CD4-positive, alpha-beta memory T cell (primary cell): ENCODE results near the gene GJC1. TPM values are rescaled to one million over a fixed set of nuclear protein-coding genes. Genes with fewer than 3 reads are reported as not detected.

Source experiments
- CTCF ChIA-PET: fragments of 350-600 bp; sonication (Branson Sonifier 250); formaldehyde crosslinking; loops from one replicate; lab custom pipeline; 2021; ENCODE audit warnings: inconsistent platforms; ENCODE audit not compliant: partially characterized antibody; lab: Charles Lee
- POLR2A ChIA-PET: fragments of 350-600 bp; sonication (Branson Sonifier 250); formaldehyde crosslinking; loops from one replicate; lab custom pipeline; 2021; ENCODE audit not compliant: partially characterized antibody; lab: Charles Lee
- DNase-seq, 5 donors: peaks; one replicate each; pipeline versions ENCODE4 v3.0.0 to v3.0.0-alpha.2; 2020 to 2022; ENCODE audit warnings: mixed read lengths in 1 of 5
- H3K27ac ChIP-seq: one replicate; pipeline ENCODE4 v1.7.0; 2013; ENCODE audit warnings: low read depth, low read length
- H3K27me3 ChIP-seq: 2 replicates; pipeline ENCODE4 v1.7.0; 2013; ENCODE audit warnings: mild to moderate bottlenecking, low read length, moderate library complexity; ENCODE audit not compliant: insufficient read depth
- H3K36me3 ChIP-seq: 2 replicates; pipeline ENCODE4 v1.7.0; 2013; ENCODE audit warnings: mild to moderate bottlenecking, low read length, moderate library complexity; ENCODE audit not compliant: insufficient read depth
- H3K4me1 ChIP-seq: 2 replicates; pipeline ENCODE4 v1.7.0; 2013; ENCODE audit warnings: mild to moderate bottlenecking, low read length, moderate library complexity; ENCODE audit not compliant: insufficient read depth
- H3K4me3 ChIP-seq, 2 donors: one replicate each; pipeline ENCODE4 v1.7.0; 2013; ENCODE audit warnings: low read length in 2 of 2, mild to moderate bottlenecking in 1 of 2
- H3K9me3 ChIP-seq, 2 donors: one replicate each; pipeline ENCODE4 v1.7.0; 2013; ENCODE audit warnings: low read length in 2 of 2, control low read depth in 1 of 2; ENCODE audit not compliant: control insufficient read depth in 1 of 2
- H3K27ac Mint-ChIP-seq, 7 donors: one replicate each; pipeline ENCODE4 v1.8.0; 2020 to 2021; ENCODE audit warnings: mixed read lengths in 7 of 7, mild to moderate bottlenecking in 6 of 7, inconsistent platforms in 3 of 7, moderate library complexity in 3 of 7
- H3K27me3 Mint-ChIP-seq, 2 donors: one replicate each; pipeline ENCODE4 v1.8.0; 2020 to 2021; ENCODE audit warnings: mixed read lengths in 2 of 2
- H3K36me3 Mint-ChIP-seq, 2 donors: one replicate each; pipeline ENCODE4 v1.8.0; 2020 to 2021; ENCODE audit warnings: mixed read lengths in 2 of 2, inconsistent platforms in 1 of 2, mild to moderate bottlenecking in 1 of 2
- H3K4me1 Mint-ChIP-seq, 4 donors: one replicate each; pipeline ENCODE4 v1.8.0; 2020 to 2021; ENCODE audit warnings: mixed read lengths in 4 of 4, mild to moderate bottlenecking in 1 of 4
- H3K4me3 Mint-ChIP-seq, 8 donors: one replicate each; pipeline ENCODE4 v1.8.0; 2020 to 2021; ENCODE audit warnings: mixed read lengths in 8 of 8, mild to moderate bottlenecking in 7 of 8, moderate library complexity in 6 of 8, inconsistent platforms in 3 of 8
- H3K9me3 Mint-ChIP-seq, 8 donors: one replicate each; pipeline ENCODE4 v1.8.0; 2020 to 2021; ENCODE audit warnings: mixed read lengths in 8 of 8, mild to moderate bottlenecking in 5 of 8, inconsistent platforms in 3 of 8, moderate library complexity in 1 of 8
- intact Hi-C: fragments of 100-400 bp; cut with micrococcal nuclease; formaldehyde crosslinking; loops from one replicate; pipeline ENCODE4 v1.15.1; 2023
- polyA plus RNA-seq, 2 donors: library from polyadenylated mRNA; unstranded; fragments of 300-500 nt; fragmentation: Illumina TruSeq; gene quantifications; one replicate each; pipeline ENCODE4 v1.2.3, GENCODE V29; 2021
- total RNA-seq, 2 experiments: library from RNA; stranded (reverse); gene quantifications; one replicate each; pipeline ENCODE4 v1.2.3, GENCODE V29; 2021

The GJC1 gene
- total and polyA plus RNA-seq, 4 experiments from 2014 or later: not detected

DNA sequence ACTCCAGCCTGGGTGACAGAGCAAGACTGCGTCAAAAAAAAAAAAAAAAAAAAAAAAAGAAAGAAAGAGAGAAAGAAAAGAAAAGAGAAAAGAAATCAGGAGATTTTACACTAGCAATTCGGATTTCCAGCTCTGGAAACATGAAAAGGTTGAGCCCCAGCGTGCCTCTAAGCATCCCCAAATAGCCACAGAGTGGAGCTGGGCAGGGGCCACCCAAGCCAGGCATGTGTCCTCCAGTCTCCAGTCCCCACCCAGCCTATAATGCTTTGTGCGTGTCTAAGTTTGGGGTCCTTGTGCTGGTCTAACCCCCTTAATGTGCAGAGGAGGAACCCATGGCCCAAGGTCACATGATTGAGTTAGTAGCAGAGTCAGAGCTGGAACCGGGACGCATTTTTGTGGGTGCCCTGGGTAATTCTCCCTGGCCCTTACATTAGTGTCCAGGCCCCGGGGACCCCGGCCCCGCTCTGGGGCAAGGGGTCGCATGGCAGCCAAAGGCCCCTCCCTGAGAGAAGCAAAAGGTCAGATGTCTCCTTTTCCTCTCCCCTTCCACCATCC, 51.4 kb downstream of the GJC1 start:
- Mint-ChIP-seq H3K36me3 (no peaks in the 10 kb centered on the region), H3K27ac (peak overlapping the region in 2 of 7 donors; percentile 38 to 48), H3K4me3 (peak overlapping the region in 7 of 8 donors; percentile 33 to 81 (median 61)), H3K27me3 (peaks cover 1 to 6% of the 10 kb centered on the region in 2 donors), H3K4me1 (peaks cover 5 to 21% (median 9%) of the 10 kb centered on the region in 4 donors), H3K9me3 (no peaks in the 10 kb centered on the region)
- H3K4me1 ChIP-seq: peaks cover 18% of the 10 kb centered on the region
- H3K27me3 ChIP-seq: no peaks in the 10 kb centered on the region
- ChIA-PET POLR2A (interaction anchor here (1.1 to 1.9 kb wide), 2 partner anchors 282 to 383 kb away, joined by 3 to 6 read pairs; partner anchors contain the start of genes HEXIM2 and NMT1), CTCF (interaction anchor here (0.7 to 11.7 kb wide), 15 partner anchors 16 to 362 kb away, joined by 3 to 263 read pairs (median 4); partner anchors contain the start of genes ACBD4 and EFTUD2)
- DNase-seq: no peak
- H3K36me3 ChIP-seq: no peaks in the 10 kb centered on the region
- no peak overlapping the region for H3K27ac ChIP-seq
- intact Hi-C loops: loop anchor here (1.0 to 5.0 kb wide), 3 partner anchors 87 to 419 kb away; partner anchors contain the start of gene C1QL1
- H3K4me3 ChIP-seq: peak overlapping the region in 1 of 2 donors; percentile 34
- no peaks in the 10 kb centered on the region for H3K9me3 ChIP-seq

DNA sequence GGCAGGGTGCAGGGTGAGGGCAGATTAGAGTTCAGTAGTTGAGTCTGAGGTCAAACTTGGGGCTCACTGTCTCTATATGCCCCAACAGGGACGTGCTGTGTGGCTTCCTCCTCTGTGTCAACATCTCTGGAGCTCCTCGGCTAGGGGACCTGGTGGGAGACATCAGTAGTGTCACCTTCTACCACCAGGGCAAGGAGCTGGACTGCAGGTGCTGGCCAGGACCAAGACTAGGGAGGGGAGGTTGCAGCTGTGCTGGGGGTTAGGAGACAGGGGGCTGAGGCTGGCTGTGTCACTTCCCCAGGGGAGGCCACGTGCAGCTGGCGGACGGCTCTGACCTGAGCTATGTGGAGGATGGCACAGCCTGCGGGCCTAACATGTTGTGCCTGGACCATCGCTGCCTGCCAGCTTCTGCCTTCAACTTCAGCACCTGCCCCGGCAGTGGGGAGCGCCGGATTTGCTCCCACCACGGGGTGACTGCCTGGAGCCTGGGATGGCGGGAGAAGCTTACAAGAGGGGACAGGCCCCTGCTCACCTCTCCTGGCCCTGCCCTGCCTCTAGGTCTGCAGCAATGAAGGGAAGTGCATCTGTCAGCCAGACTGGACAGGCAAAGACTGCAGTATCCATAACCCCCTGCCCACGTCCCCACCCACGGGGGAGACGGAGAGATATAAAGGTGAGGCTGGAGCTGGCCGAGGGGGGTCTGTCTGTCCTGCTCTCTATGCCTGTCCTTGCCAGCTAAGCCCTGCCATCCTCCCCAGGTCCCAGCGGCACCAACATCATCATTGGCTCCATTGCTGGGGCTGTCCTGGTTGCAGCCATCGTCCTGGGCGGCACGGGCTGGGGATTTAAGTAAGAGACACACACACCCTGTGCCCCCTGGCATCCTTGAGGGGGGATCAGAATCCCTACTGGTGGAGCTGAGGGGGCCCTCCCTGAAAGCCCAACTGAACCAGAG, 52.4 kb downstream of the GJC1 start:
- Histone ChIP-seq H3K9me3 (no peaks in the 10 kb centered on the region), H3K4me3 (no peak overlapping the region), H3K27me3 (no peaks in the 10 kb centered on the region), H3K36me3 (no peaks in the 10 kb centered on the region), H3K27ac (no peak overlapping the region), H3K4me1 (peaks cover 18% of the 10 kb centered on the region)
- H3K27ac Mint-ChIP-seq: peak overlapping the region in 3 of 7 donors; percentile 27 to 77 (median 42)
- H3K4me1 Mint-ChIP-seq: peaks cover 5 to 21% (median 9%) of the 10 kb centered on the region in 4 donors
- H3K36me3 Mint-ChIP-seq: no peaks in the 10 kb centered on the region
- peaks cover 1 to 6% of the 10 kb centered on the region in 2 donors for H3K27me3 Mint-ChIP-seq
- no peaks in the 10 kb centered on the region for H3K9me3 Mint-ChIP-seq
- H3K4me3 Mint-ChIP-seq: peak overlapping the region in 6 of 8 donors; percentile 17 to 61 (median 46)
- CTCF ChIA-PET: interaction anchor here (0.8 to 11.7 kb wide), 15 partner anchors 17 to 415 kb away, joined by 3 to 263 read pairs (median 4); partner anchors contain the start of genes ACBD4 and EFTUD2
- no peak for DNase-seq
- POLR2A ChIA-PET: interaction anchor here (0.8 to 1.9 kb wide), 4 partner anchors 87 to 284 kb away, joined by 3 to 6 read pairs (median 4); partner anchors contain the start of gene NMT1
- intact Hi-C loops: loop anchor here (5.0 kb wide), 2 partner anchors 190 to 420 kb away; partner anchors contain the start of gene C1QL1

GRCh38 chr17:44776628-44777393, 53.3 kb downstream of the GJC1 start:
- Mint-ChIP-seq H3K4me1 (peaks cover 5 to 21% (median 9%) of the 10 kb centered on the region in 4 donors), H3K9me3 (no peaks in the 10 kb centered on the region), H3K4me3 (peak overlapping the region in 7 of 8 donors; percentile 18 to 97 (median 89)), H3K36me3 (no peaks in the 10 kb centered on the region), H3K27ac (peak overlapping the region in 3 of 7 donors; percentile 42 to 80 (median 77)), H3K27me3 (peaks cover 1 to 6% of the 10 kb centered on the region in 2 donors)
- no peak overlapping the region for H3K27ac ChIP-seq
- no peaks in the 10 kb centered on the region for H3K9me3 ChIP-seq
- H3K4me1 ChIP-seq: peaks cover 18% of the 10 kb centered on the region
- no peak for DNase-seq
- CTCF ChIA-PET: interaction anchor here (1.0 to 11.7 kb wide), 8 partner anchors 17 to 416 kb away, joined by 3 to 263 read pairs (median 4); partner anchors contain the start of gene ACBD4
- H3K27me3 ChIP-seq: no peaks in the 10 kb centered on the region
- POLR2A ChIA-PET: interaction anchor here (1.0 to 1.5 kb wide), 3 partner anchors 88 to 245 kb away, joined by 3 to 5 read pairs (median 4); partner anchors contain the start of gene EFTUD2
- H3K36me3 ChIP-seq: no peaks in the 10 kb centered on the region
- no peak overlapping the region for H3K4me3 ChIP-seq
- intact Hi-C loops: loop anchor here (5.0 kb wide), 2 partner anchors 190 to 420 kb away; partner anchors contain the start of gene C1QL1

DNA sequence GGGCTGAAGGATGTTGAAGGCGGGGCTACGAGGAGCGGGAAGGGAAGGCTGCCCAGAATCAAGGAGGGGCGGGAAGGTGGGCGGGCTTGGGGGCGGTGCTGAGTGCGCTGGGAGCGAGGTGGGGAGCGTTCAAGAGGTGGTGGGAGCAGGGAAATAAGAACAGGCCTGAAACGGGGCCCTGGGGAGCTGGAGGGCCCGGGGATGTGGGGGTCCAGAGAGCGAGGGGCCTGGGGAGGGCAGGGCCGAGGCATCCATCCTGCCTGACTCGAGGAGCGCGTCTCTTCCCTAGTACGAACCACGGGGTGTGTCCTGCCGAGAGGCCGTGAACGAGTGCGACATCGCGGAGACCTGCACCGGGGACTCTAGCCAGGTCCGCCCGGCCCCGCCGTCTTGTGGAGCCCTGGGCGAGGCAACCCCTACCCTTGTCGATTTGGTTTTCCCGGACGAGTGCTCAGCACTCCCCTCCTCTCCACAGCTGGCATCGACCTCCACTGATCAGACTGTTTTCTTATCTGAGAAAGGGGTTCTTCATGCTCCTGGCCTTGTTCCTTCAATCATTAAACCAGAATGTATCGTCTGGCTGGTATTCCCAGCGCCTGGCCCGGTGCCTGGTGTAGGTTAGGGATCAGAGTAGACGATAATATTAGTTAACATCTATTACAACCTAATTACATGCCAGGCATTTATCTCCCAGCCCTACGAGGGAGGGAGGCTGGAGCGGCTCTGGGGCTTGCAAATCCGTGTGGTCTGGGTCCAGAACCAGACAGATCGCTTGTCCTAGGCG, 54.1 kb downstream of the GJC1 start:
- ChIA-PET POLR2A (interaction anchor here (0.7 to 1.6 kb wide), 9 partner anchors 27 to 286 kb away, joined by 3 to 6 read pairs (median 5); partner anchors contain the start of gene EFTUD2), CTCF (interaction anchor here (0.7 to 11.7 kb wide), 13 partner anchors 18 to 359 kb away, joined by 3 to 263 read pairs (median 4); partner anchors contain the start of gene ACBD4)
- Histone ChIP-seq H3K9me3 (no peaks in the 10 kb centered on the region), H3K27ac (peak overlapping the region; percentile 27), H3K27me3 (no peaks in the 10 kb centered on the region), H3K4me1 (peaks cover 18% of the 10 kb centered on the region), H3K4me3 (peak overlapping the region; percentile 47 to 73), H3K36me3 (no peaks in the 10 kb centered on the region)
- Mint-ChIP-seq H3K27me3 (peaks cover 1 to 6% of the 10 kb centered on the region in 2 donors), H3K36me3 (no peaks in the 10 kb centered on the region), H3K9me3 (no peaks in the 10 kb centered on the region), H3K27ac (peak overlapping the region; percentile 68 to 87 (median 80)), H3K4me1 (peaks cover 5 to 21% (median 9%) of the 10 kb centered on the region in 4 donors), H3K4me3 (peak overlapping the region; percentile 88 to 97 (median 90))
- DNase-seq: no peak
- intact Hi-C loops: loop anchor here (1.0 to 5.0 kb wide), 9 partner anchors 89 to 421 kb away; partner anchors contain the start of genes C1QL1, EFTUD2, NMT1 and PLCD3

DNA sequence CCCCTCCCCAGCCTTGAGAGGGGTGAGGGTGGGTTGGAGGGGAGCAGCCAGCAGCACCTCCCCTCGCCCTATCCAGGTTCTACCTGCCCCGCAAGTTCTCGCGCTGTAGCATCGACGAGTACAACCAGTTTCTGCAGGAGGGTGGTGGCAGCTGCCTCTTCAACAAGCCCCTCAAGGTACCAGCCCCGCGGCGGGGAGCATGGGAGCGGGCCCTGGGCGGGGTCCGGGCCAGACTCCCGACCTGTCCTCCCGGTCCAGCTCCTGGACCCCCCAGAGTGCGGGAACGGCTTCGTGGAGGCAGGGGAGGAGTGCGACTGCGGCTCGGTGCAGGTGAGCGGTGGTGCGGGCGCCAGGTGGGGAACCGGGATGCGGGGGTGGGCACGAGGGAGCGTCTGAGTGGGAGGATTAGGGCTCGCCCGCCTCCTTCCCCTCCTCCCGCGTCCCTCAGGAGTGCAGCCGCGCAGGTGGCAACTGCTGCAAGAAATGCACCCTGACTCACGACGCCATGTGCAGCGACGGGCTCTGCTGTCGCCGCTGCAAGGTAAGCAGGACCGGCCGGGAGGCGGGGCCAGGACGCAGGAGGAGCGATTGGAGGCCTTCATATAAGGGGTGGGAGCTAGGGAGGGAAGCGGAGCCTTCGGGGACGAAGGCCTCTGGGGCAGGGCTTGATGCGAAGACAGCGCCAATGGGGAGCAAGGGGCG, 54.8 kb downstream of the GJC1 start:
- ChIA-PET POLR2A (interaction anchor here (0.7 to 1.6 kb wide), 10 partner anchors 27 to 286 kb away, joined by 3 to 6 read pairs (median 4); partner anchors contain the start of gene EFTUD2), CTCF (interaction anchor here (0.7 to 11.7 kb wide), 11 partner anchors 22 to 360 kb away, joined by 3 to 263 read pairs (median 4); partner anchors contain the start of gene ACBD4)
- Histone ChIP-seq H3K36me3 (no peaks in the 10 kb centered on the region), H3K27ac (peak overlapping the region; percentile 30), H3K4me1 (peaks cover 18% of the 10 kb centered on the region), H3K9me3 (no peaks in the 10 kb centered on the region), H3K27me3 (no peaks in the 10 kb centered on the region), H3K4me3 (peak overlapping the region; percentile 57 to 73)
- Mint-ChIP-seq H3K9me3 (no peaks in the 10 kb centered on the region), H3K36me3 (no peaks in the 10 kb centered on the region), H3K27me3 (peaks cover 4 to 8% of the 10 kb centered on the region in 2 donors), H3K4me3 (peak overlapping the region; percentile 88 to 97 (median 90)), H3K27ac (peak overlapping the region; percentile 72 to 89 (median 84)), H3K4me1 (peaks cover 5 to 21% (median 9%) of the 10 kb centered on the region in 4 donors)
- intact Hi-C loops: loop anchor here (1.0 to 5.0 kb wide), 9 partner anchors 90 to 422 kb away; partner anchors contain the start of genes C1QL1, EFTUD2, NMT1 and PLCD3
- DNase-seq: peak; percentile 94 to 99 (median 96)
